ENCODE results near the gene PLA2G4E. TPM values are rescaled to one million over a fixed set of nuclear protein-coding genes. Genes with fewer than 3 reads are reported as not detected.

The PLA2G4E gene
- total RNA-seq, 1 experiment from 2014 or later = not detected

DNA sequence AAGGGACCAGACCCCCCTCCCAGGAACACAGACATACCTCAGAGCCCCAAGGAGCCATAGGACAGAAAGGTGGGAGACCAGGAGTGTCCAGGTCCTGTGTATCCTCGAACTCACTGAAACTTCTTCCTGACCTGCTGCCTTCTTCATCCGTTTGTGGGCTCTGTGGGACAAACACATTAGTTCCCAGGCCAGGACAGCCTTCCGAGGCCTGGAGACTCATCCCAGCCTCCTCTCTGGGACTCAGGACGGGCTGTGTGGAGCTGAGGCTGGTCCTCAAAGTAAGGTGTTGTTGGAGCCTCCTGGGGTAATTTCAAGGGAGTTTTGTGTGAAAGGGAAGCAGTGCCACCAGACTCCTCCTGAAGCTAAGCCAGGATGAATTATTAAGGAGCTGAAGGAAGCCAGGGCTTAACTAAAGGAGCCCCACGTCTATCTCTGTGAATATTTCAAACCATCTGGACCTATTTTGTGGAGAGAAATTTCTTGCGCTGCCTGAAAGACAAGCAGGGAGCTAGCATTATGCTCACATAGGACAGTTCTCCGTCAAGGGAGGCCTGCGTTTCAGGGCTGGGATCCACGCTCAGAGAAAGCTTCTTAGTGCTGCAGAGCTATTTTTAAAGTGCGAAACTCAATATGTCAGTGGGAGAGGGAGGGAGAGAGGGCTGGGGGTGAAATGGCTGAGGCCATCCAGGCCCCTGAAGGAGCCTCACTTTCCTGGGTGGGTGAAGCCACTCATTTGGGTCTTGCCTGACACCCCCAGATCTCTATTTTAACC, 29.8 kb upstream of the PLA2G4E start (continued):
- TF ChIP-seq, protein P1, sequence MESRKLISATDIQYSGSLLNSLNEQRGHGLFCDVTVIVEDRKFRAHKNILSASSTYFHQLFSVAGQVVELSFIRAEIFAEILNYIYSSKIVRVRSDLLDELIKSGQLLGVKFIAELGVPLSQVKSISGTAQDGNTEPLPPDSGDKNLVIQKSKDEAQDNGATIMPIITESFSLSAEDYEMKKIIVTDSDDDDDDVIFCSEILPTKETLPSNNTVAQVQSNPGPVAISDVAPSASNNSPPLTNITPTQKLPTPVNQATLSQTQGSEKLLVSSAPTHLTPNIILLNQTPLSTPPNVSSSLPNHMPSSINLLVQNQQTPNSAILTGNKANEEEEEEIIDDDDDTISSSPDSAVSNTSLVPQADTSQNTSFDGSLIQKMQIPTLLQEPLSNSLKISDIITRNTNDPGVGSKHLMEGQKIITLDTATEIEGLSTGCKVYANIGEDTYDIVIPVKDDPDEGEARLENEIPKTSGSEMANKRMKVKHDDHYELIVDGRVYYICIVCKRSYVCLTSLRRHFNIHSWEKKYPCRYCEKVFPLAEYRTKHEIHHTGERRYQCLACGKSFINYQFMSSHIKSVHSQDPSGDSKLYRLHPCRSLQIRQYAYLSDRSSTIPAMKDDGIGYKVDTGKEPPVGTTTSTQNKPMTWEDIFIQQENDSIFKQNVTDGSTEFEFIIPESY (IDR thresholded peaks at IDR 0.05; ENCODE audit: extremely low read depth, insufficient replicate concordance, low read length) = no peak
- TF ChIP-seq ZNF274 (IDR thresholded peaks at IDR 0.05; ENCODE audit: low read depth, low read length) = no peak
- no peak for TF ChIP-seq CBX3 (IDR thresholded peaks at IDR 0.05; ENCODE audit: low read depth)
- no peak for TF ChIP-seq POLR2A (IDR thresholded peaks at IDR 0.05; ENCODE audit: borderline replicate concordance, extremely low read depth, insufficient read depth, insufficient read length)
- no peak for TF ChIP-seq EZH2 (IDR thresholded peaks at IDR 0.05)
- TF ChIP-seq, protein P2, sequence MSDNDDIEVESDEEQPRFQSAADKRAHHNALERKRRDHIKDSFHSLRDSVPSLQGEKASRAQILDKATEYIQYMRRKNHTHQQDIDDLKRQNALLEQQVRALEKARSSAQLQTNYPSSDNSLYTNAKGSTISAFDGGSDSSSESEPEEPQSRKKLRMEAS (IDR thresholded peaks at IDR 0.05) = no peak
- TF ChIP-seq, protein P3, sequence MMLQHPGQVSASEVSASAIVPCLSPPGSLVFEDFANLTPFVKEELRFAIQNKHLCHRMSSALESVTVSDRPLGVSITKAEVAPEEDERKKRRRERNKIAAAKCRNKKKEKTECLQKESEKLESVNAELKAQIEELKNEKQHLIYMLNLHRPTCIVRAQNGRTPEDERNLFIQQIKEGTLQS (IDR thresholded peaks at IDR 0.05) = no peak

DNA sequence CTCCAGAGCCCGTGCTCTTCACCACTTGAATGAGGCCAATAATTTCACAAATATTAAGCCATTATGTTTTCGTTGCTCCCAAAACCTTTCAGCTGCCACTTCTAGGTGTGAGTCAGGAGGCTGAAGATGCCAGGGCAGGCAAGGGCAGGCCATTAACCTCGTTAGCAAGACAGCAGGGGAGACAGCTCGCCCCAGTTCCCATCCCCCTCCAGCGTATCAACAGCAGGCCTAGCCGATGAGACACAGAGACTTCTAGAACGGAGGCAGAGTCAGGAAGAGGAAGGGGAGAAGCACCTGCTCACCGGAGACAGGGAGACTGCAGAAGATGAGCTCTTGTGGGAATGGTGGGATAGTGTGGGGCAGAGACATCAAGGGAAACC, 28.0 kb upstream of the PLA2G4E start:
- Histone ChIP-seq H3K9ac (ENCODE audit: low read length) (no peak overlapping the region), H3K9me3 (ENCODE audit: control insufficient read depth in 1 of 2, insufficient read depth in 1 of 2, low read depth in 1 of 2, low read length in 2 of 2) (no peaks in the 10 kb centered on the region), H3K27ac (ENCODE audit: low read depth, low read length) (no peak overlapping the region), H2AFZ (ENCODE audit: low read depth, low read length, poor library complexity, severe bottlenecking) (no peak overlapping the region), H3K4me2 (ENCODE audit: low read length) (no peak overlapping the region), H3K4me3 (replicated peaks in 1 of 2; ENCODE audit: low read depth in 1 of 2, low read length in 2 of 2) (no peak overlapping the region), H3K79me2 (ENCODE audit: insufficient read depth, low read length) (no peaks in the 10 kb centered on the region), H3K36me3 (ENCODE audit: control insufficient read depth in 1 of 2, insufficient read depth in 2 of 2, low read length in 2 of 2) (no peaks in the 10 kb centered on the region), H3K27me3 (ENCODE audit: insufficient read depth, low read length) (no peaks in the 10 kb centered on the region), H3K9me2 (ENCODE audit: insufficient read depth) (no peaks in the 10 kb centered on the region), H3K4me1 (ENCODE audit: control insufficient read depth in 1 of 2, insufficient read depth in 2 of 2, low read length in 2 of 2) (no peaks in the 10 kb centered on the region), H4K20me1 (ENCODE audit: insufficient read depth) (no peaks in the 10 kb centered on the region)
- intact Hi-C loops (cut with micrococcal nuclease) = no loop called here
- no TSS peak for BruUV-seq (replicated peaks)
- CTCF ChIA-PET = no interaction called here
- ATAC-seq (no peak), DNase-seq (ENCODE audit: low read depth, low spot score) (no peak)
- TF ChIP-seq TCF7L2 (IDR thresholded peaks at IDR 0.05; ENCODE audit: borderline replicate concordance, extremely low read depth, insufficient read depth, insufficient read length) (no peak), POLR2AphosphoS5 (IDR thresholded peaks at IDR 0.05; ENCODE audit: low read depth, low read length) (no peak), POLR2A (IDR thresholded peaks at IDR 0.05; ENCODE audit: borderline replicate concordance, extremely low read depth, insufficient read depth, insufficient read length) (no peak), JUND (IDR thresholded peaks at IDR 0.05) (no peak)
- TF ChIP-seq, protein P4, sequence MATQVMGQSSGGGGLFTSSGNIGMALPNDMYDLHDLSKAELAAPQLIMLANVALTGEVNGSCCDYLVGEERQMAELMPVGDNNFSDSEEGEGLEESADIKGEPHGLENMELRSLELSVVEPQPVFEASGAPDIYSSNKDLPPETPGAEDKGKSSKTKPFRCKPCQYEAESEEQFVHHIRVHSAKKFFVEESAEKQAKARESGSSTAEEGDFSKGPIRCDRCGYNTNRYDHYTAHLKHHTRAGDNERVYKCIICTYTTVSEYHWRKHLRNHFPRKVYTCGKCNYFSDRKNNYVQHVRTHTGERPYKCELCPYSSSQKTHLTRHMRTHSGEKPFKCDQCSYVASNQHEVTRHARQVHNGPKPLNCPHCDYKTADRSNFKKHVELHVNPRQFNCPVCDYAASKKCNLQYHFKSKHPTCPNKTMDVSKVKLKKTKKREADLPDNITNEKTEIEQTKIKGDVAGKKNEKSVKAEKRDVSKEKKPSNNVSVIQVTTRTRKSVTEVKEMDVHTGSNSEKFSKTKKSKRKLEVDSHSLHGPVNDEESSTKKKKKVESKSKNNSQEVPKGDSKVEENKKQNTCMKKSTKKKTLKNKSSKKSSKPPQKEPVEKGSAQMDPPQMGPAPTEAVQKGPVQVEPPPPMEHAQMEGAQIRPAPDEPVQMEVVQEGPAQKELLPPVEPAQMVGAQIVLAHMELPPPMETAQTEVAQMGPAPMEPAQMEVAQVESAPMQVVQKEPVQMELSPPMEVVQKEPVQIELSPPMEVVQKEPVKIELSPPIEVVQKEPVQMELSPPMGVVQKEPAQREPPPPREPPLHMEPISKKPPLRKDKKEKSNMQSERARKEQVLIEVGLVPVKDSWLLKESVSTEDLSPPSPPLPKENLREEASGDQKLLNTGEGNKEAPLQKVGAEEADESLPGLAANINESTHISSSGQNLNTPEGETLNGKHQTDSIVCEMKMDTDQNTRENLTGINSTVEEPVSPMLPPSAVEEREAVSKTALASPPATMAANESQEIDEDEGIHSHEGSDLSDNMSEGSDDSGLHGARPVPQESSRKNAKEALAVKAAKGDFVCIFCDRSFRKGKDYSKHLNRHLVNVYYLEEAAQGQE (IDR thresholded peaks at IDR 0.05; ENCODE audit: low read depth) = no peak
- RAD21 ChIA-PET (ENCODE audit: low non-redundant PET in 1 of 2, low total read pairs in 2 of 2, uncharacterized antibody in 2 of 2, unreplicated experiment in 2 of 2) = no interaction called here
- POLR2A ChIA-PET = no interaction called here

Measured in HCT116 (cell line).